Neural cell (in vitro differentiated cells): ENCODE data around the gene SF3B1. TPM values are rescaled to one million over a fixed set of nuclear protein-coding genes. Genes with fewer than 3 reads are reported as not detected.

ENCODE experiments used
- H2AFZ ChIP-seq: fragments of 200-600, 300-800 bp; sonication (generic), shearing (Covaris generic); 2 replicates; pipeline ENCODE4 v1.6.0; 2014; ENCODE audit warnings: low read depth, mild to moderate bottlenecking, antibody characterized with exemption, low read length, moderate library complexity
- H3F3A ChIP-seq: fragments of 200-600 bp; shearing (Covaris generic); 2 replicates; pipeline ENCODE4 v1.6.1; 2016; ENCODE audit warnings: mild to moderate bottlenecking, moderate library complexity, mixed read lengths, antibody characterized with exemption, low read length; ENCODE audit not compliant: insufficient read depth, poor library complexity, severe bottlenecking
- H3K27ac ChIP-seq: fragments of 200-600, 300-800 bp; sonication (generic), shearing (Covaris generic); 2 replicates; pipeline ENCODE4 v1.5.1; 2014; ENCODE audit warnings: mild to moderate bottlenecking, low read length, moderate library complexity
- H3K27me3 ChIP-seq: fragments of 300-800, 200-600 bp; sonication (generic), shearing (Covaris generic); 2 replicates; pipeline ENCODE4 v1.6.0; 2014; ENCODE audit warnings: mild to moderate bottlenecking, low read depth, low read length, moderate library complexity; ENCODE audit not compliant: insufficient read depth
- H3K36me3 ChIP-seq: fragments of 300-800, 200-600 bp; sonication (generic), shearing (Covaris generic); 2 replicates; pipeline ENCODE4 v1.5.1; 2014; ENCODE audit warnings: mild to moderate bottlenecking, antibody characterized with exemption, low read length, moderate library complexity; ENCODE audit not compliant: insufficient read depth
- H3K4me2 ChIP-seq: fragments of 300-800, 200-600 bp; sonication (generic), shearing (Covaris generic); 2 replicates; pipeline ENCODE4 v1.6.0; 2014; ENCODE audit warnings: mild to moderate bottlenecking, low read length
- H3K4me3 ChIP-seq: fragments of 300-800, 200-600 bp; sonication (generic), shearing (Covaris generic); 2 replicates; pipeline ENCODE4 v1.5.1; 2014; ENCODE audit warnings: mild to moderate bottlenecking, low read length, moderate library complexity
- H3K79me2 ChIP-seq: fragments of 200-600 bp; shearing (Covaris generic); replicated peaks from 2 replicates; pipeline ENCODE4 v1.6.0; 2014; ENCODE audit warnings: mild to moderate bottlenecking, low read length, moderate library complexity; ENCODE audit not compliant: insufficient read depth
- H3K9ac ChIP-seq: fragments of 300-800, 200-600 bp; sonication (generic), shearing (Covaris generic); 2 replicates; pipeline ENCODE4 v1.6.1; 2016; ENCODE audit warnings: mild to moderate bottlenecking, low read length, mixed read lengths
- H3K9me2 ChIP-seq: fragments of 200-600 bp; shearing (Covaris generic); 2 replicates; pipeline ENCODE4 v1.6.1; 2016; ENCODE audit warnings: mild to moderate bottlenecking, low read length, mixed read lengths; ENCODE audit not compliant: insufficient read depth
- H3K9me3 ChIP-seq: fragments of 200-600, 300-800 bp; sonication (generic), shearing (Covaris generic); 2 replicates; pipeline ENCODE4 v1.6.1; 2016; ENCODE audit warnings: mild to moderate bottlenecking, mixed run types, low read length, moderate library complexity, mixed read lengths
- H4K20me1 ChIP-seq: fragments of 200-600 bp; shearing (Covaris generic); 2 replicates; pipeline ENCODE4 v1.6.1; 2016; ENCODE audit warnings: mild to moderate bottlenecking, mixed run types; ENCODE audit not compliant: insufficient read depth
- CTCF ChIP-seq: fragments of 450-650 bp; IDR thresholded peaks from 2 replicates; pipeline ENCODE4 v1.5.1; 2014; ENCODE audit warnings: antibody characterized with exemption, mild to moderate bottlenecking, moderate library complexity; ENCODE audit not compliant: poor library complexity, severe bottlenecking
- EP300 ChIP-seq: fragments of 450-650 bp; conservative IDR thresholded peaks from 2 replicates; pipeline ENCODE4 v1.6.1; 2014; ENCODE audit warnings: antibody characterized with exemption, mild to moderate bottlenecking, moderate library complexity; ENCODE audit not compliant: poor library complexity, severe bottlenecking
- EZH2 ChIP-seq: fragments of 200-600, 300-800 bp; shearing (Covaris generic), sonication (generic); IDR thresholded peaks from 2 replicates; pipeline ENCODE4 v1.6.1; 2014; ENCODE audit warnings: antibody characterized with exemption, low read length, borderline replicate concordance, mild to moderate bottlenecking; ENCODE audit not compliant: insufficient read depth, poor library complexity, severe bottlenecking
- MXI1 ChIP-seq: fragments of 450-650 bp; conservative IDR thresholded peaks from 2 replicates; pipeline ENCODE4 v1.6.1; 2014; ENCODE audit warnings: antibody characterized with exemption, mild to moderate bottlenecking; ENCODE audit not compliant: poor library complexity, severe bottlenecking
- POLR2AphosphoS5 ChIP-seq: IDR thresholded peaks from 2 replicates; pipeline ENCODE4 v1.6.1; 2012
- RAD21 ChIP-seq: fragments of 450-650 bp; conservative IDR thresholded peaks from 2 replicates; pipeline ENCODE4 v1.6.1; 2014; ENCODE audit warnings: antibody characterized with exemption, mild to moderate bottlenecking, moderate library complexity
- REST ChIP-seq: IDR thresholded peaks from 2 replicates; pipeline ENCODE4 v1.6.1; 2012; ENCODE audit warnings: borderline replicate concordance
- SMC3 ChIP-seq: fragments of 450-650 bp; conservative IDR thresholded peaks from 2 replicates; pipeline ENCODE4 v1.6.1; 2014; ENCODE audit warnings: antibody characterized with exemption, mild to moderate bottlenecking, moderate library complexity; ENCODE audit not compliant: poor library complexity
- TAF1 ChIP-seq: IDR thresholded peaks from 2 replicates; pipeline ENCODE4 v1.6.1; 2012; ENCODE audit warnings: low read depth
- polyA plus RNA-seq: library from polyadenylated mRNA; depleted of rRNA; stranded (reverse); fragments of >200 nt; gene quantifications from 2 replicates; pipeline ENCODE4 v1.2.3, GENCODE V29; 2014

Gene SF3B1
- polyA plus RNA-seq, 1 donor from 2014 or later: 1,143 TPM

- Histone ChIP-seq H3K27ac (no peak overlapping the region), H3K9me2 (no peaks in the 10 kb centered on the region), H3K4me3 (no peak overlapping the region), H3K79me2 (no peaks in the 10 kb centered on the region), H3K9me3 (no peaks in the 10 kb centered on the region), H2AFZ (no peak overlapping the region), H3K9ac (no peak overlapping the region), H4K20me1 (no peaks in the 10 kb centered on the region), H3K4me2 (no peak overlapping the region), H3F3A (no peaks in the 10 kb centered on the region), H3K27me3 (no peaks in the 10 kb centered on the region), H3K36me3 (no peaks in the 10 kb centered on the region)
- no peak for TF ChIP-seq EZH2
- no peak for TF ChIP-seq RAD21
- TF ChIP-seq EP300: no peak
- no peak for TF ChIP-seq SMC3
- TF ChIP-seq MXI1: no peak
- no peak for TF ChIP-seq TAF1
- no peak for TF ChIP-seq CTCF
Observed at GRCh38 chr2:197354169-197354558, 80.7 kb downstream of the SF3B1 start.

GRCh38 chr2:197353393-197354168 is 81.2 kb downstream of the SF3B1 start:
- Histone ChIP-seq H3K27ac (no peak overlapping the region), H3F3A (no peaks in the 10 kb centered on the region), H3K36me3 (no peaks in the 10 kb centered on the region)

More at GRCh38 chr2:197353393-197354168, 81.2 kb downstream of the SF3B1 start:
- Histone ChIP-seq H3K9ac (no peak overlapping the region), H3K9me2 (no peaks in the 10 kb centered on the region), H3K79me2 (no peaks in the 10 kb centered on the region), H2AFZ (no peak overlapping the region), H3K27me3 (no peaks in the 10 kb centered on the region), H3K9me3 (no peaks in the 10 kb centered on the region), H3K4me3 (no peak overlapping the region), H3K4me2 (no peak overlapping the region), H4K20me1 (no peaks in the 10 kb centered on the region)
- TF ChIP-seq EP300 (no peak), SMC3 (no peak), RAD21 (no peak), CTCF (no peak), EZH2 (no peak), POLR2AphosphoS5 (no peak), MXI1 (no peak), REST (no peak), TAF1 (no peak)
